GM23338 (cell line): Measurements from ENCODE around the gene LMBR1. TPM values are rescaled to one million over a fixed set of nuclear protein-coding genes. Genes with fewer than 3 reads are reported as not detected.
"Not testable (repeated sequence)": the region's sequence is repeated elsewhere in the genome, so short reads cannot be mapped to it uniquely, and the experiment has no call there.

Experiments
- ATAC-seq: fragments of 200-7000 bp; cut with Tn5 transposase; 3 replicates; pipeline ENCODE4 v1.9.1; 2020
- DNase-seq: peaks from one replicate; pipeline ENCODE4 v3.0.0-alpha.2; 2015; ENCODE audit warnings: low spot score
- H2AFZ ChIP-seq: fragments of 200-600 bp; sonication (generic); 2 replicates; pipeline ENCODE4 v1.8.0; 2016; ENCODE audit warnings: antibody characterized with exemption, mild to moderate bottlenecking, moderate library complexity
- H3F3A ChIP-seq: fragments of 200-600 bp; sonication (generic); replicated peaks from 2 replicates; pipeline ENCODE4 v1.8.0; 2017; ENCODE audit warnings: antibody characterized with exemption, mixed run types, low read depth
- H3K27ac ChIP-seq: fragments of 200-600 bp; sonication (generic); 2 replicates; pipeline ENCODE4 v1.6.1; 2016; ENCODE audit warnings: low read depth
- H3K27me3 ChIP-seq: fragments of 200-600 bp; sonication (generic); 2 replicates; pipeline ENCODE4 v1.8.0; 2016; ENCODE audit warnings: mild to moderate bottlenecking, mixed run types, moderate library complexity; ENCODE audit not compliant: insufficient read depth
- H3K36me3 ChIP-seq: fragments of 200-600 bp; sonication (generic); 2 replicates; pipeline ENCODE4 v1.8.0; 2016; ENCODE audit warnings: mild to moderate bottlenecking; ENCODE audit not compliant: insufficient read depth
- H3K4me1 ChIP-seq: fragments of 200-600 bp; sonication (generic); 2 replicates; pipeline ENCODE4 v1.8.0; 2016; ENCODE audit warnings: mild to moderate bottlenecking, moderate library complexity; ENCODE audit not compliant: insufficient read depth
- H3K4me2 ChIP-seq: fragments of 200-600 bp; sonication (generic); 2 replicates; pipeline ENCODE4 v1.7.1; 2017; ENCODE audit warnings: mixed run types
- H3K4me3 ChIP-seq: fragments of 200-600 bp; sonication (generic); 2 replicates; pipeline ENCODE4 v1.6.1; 2016; ENCODE audit warnings: mixed run types
- H3K79me2 ChIP-seq: fragments of 200-600 bp; sonication (generic); replicated peaks from 2 replicates; pipeline ENCODE4 v1.8.0; 2017; ENCODE audit warnings: mild to moderate bottlenecking; ENCODE audit not compliant: insufficient read depth
- H3K9me2 ChIP-seq: fragments of 200-600 bp; sonication (generic); 2 replicates; pipeline ENCODE4 v1.8.0; 2017; ENCODE audit not compliant: insufficient read depth
- H4K20me1 ChIP-seq: fragments of 200-600 bp; sonication (generic); replicated peaks from 2 replicates; pipeline ENCODE4 v1.8.0; 2017; ENCODE audit warnings: mild to moderate bottlenecking; ENCODE audit not compliant: insufficient read depth
- H3K27ac Mint-ChIP-seq: 2 replicates; pipeline ENCODE4 v1.8.0; 2020; ENCODE audit warnings: inconsistent platforms, mild to moderate bottlenecking, moderate library complexity, mixed read lengths
- H3K27me3 Mint-ChIP-seq: 3 replicates; pipeline ENCODE4 v1.8.0; 2022; ENCODE audit warnings: low read depth, mild to moderate bottlenecking, moderate library complexity, mixed read lengths, inconsistent platforms; ENCODE audit not compliant: insufficient read depth, poor library complexity
- H3K36me3 Mint-ChIP-seq: 3 replicates; pipeline ENCODE4 v1.8.0; 2021; ENCODE audit warnings: low read depth, mild to moderate bottlenecking, inconsistent platforms, moderate library complexity, mixed read lengths
- H3K4me1 Mint-ChIP-seq: 3 replicates; pipeline ENCODE4 v1.8.0; 2020; ENCODE audit warnings: mild to moderate bottlenecking, inconsistent platforms, mixed read lengths
- H3K4me3 Mint-ChIP-seq: 3 replicates; pipeline ENCODE4 v1.8.0; 2021; ENCODE audit warnings: moderate library complexity, mild to moderate bottlenecking, inconsistent platforms, mixed read lengths
- H3K9me3 Mint-ChIP-seq: 3 replicates; pipeline ENCODE4 v1.8.0; 2020; ENCODE audit warnings: moderate library complexity, mild to moderate bottlenecking, inconsistent platforms, mixed read lengths
- CTCF ChIP-seq, 2 experiments: fragments of 200-600 bp in 1 of 2; sonication (generic) in 1 of 2; conservative IDR thresholded peaks; 2 replicates each; pipeline versions ENCODE4 v1.5.1 to v1.6.1; 2016 to 2017; ENCODE audit warnings: antibody characterized with exemption in 2 of 2, low read depth in 2 of 2, mild to moderate bottlenecking in 2 of 2, moderate library complexity in 1 of 2
- ETS1 ChIP-seq: IDR thresholded peaks from 2 replicates; pipeline ENCODE4 v1.6.1; 2016; ENCODE audit warnings: antibody characterized with exemption
- EZH2phosphoT487 ChIP-seq: fragments of 200-600 bp; sonication (generic); IDR thresholded peaks from one replicate; pipeline ENCODE4 v1.8.1; 2018; ENCODE audit warnings: antibody characterized with exemption; ENCODE audit not compliant: unreplicated experiment
- JUNB ChIP-seq: IDR thresholded peaks from one replicate; pipeline ENCODE4 v1.6.1; 2016; ENCODE audit warnings: antibody characterized with exemption; ENCODE audit not compliant: unreplicated experiment
- NANOG ChIP-seq: IDR thresholded peaks from 2 replicates; pipeline ENCODE4 v1.6.1; 2016; ENCODE audit warnings: antibody characterized with exemption, borderline replicate concordance
- POLR2AphosphoS5 ChIP-seq: IDR thresholded peaks from 2 replicates; pipeline ENCODE4 v1.6.1; 2016; ENCODE audit warnings: antibody characterized with exemption, low read depth
- REST ChIP-seq: IDR thresholded peaks from one replicate; pipeline ENCODE4 v1.6.1; 2018; ENCODE audit warnings: antibody characterized with exemption; ENCODE audit not compliant: unreplicated experiment
- STAT1 ChIP-seq: IDR thresholded peaks from one replicate; pipeline ENCODE4 v1.6.1; 2016; ENCODE audit warnings: antibody characterized with exemption; ENCODE audit not compliant: unreplicated experiment
- ZNF331 ChIP-seq: fragments of 250-450 bp; sonication (Bioruptor Pico); IDR thresholded peaks from 2 replicates; pipeline ENCODE4 v1.5.0; 2020; ENCODE audit warnings: low read depth, mild to moderate bottlenecking, moderate library complexity
- ZNF462 ChIP-seq: fragments of 250-450 bp; sonication (Bioruptor Pico); IDR thresholded peaks from 2 replicates; pipeline ENCODE4 v1.5.0; 2020; ENCODE audit warnings: mild to moderate bottlenecking, moderate library complexity
- polyA plus RNA-seq: library from polyadenylated mRNA; unstranded; fragments of >200 nt; fragmentation: Nextera tagmentation; extraction: Ambion mirVana; gene quantifications from 2 replicates; pipeline ENCODE4 v1.2.1, GENCODE V29; 2016
- total RNA-seq: library from RNA; depleted of rRNA; stranded (reverse); fragments of >200 nt; shearing (Covaris generic); gene quantifications from 2 replicates; pipeline ENCODE4 v1.2.3, GENCODE V29; 2014

The LMBR1 gene
- total and polyA plus RNA-seq, 2 experiments from 2014 or later = 21.8 to 90.1 TPM

- not testable (repeated sequence) for H3K27me3 Mint-ChIP-seq, H3K4me3 Mint-ChIP-seq, H3K9me2 ChIP-seq, H3K27ac Mint-ChIP-seq, ATAC-seq, H3K4me2 ChIP-seq, H3K27me3 ChIP-seq, H3F3A ChIP-seq, H3K4me3 ChIP-seq, H2AFZ ChIP-seq, H3K4me1 ChIP-seq, H3K36me3 ChIP-seq, DNase-seq, H3K27ac ChIP-seq
- H3K4me1 Mint-ChIP-seq = peaks cover 26% of the 10 kb centered on the region
- H4K20me1 ChIP-seq = peaks cover 13% of the 10 kb centered on the region; the same call in 1 of the 2 replicates
- H3K79me2 ChIP-seq = peaks cover 95% of the 10 kb centered on the region
- peaks cover 29% of the 10 kb centered on the region for H3K36me3 Mint-ChIP-seq
- peaks cover 16% of the 10 kb centered on the region for H3K9me3 Mint-ChIP-seq
Measured at GRCh38 chr7:156868363-156868762, 24.6 kb downstream of the LMBR1 start.

GRCh38 chr7:156865493-156865892 is 27.5 kb downstream of the LMBR1 start:
- ATAC-seq (no peak), DNase-seq (no peak)
- Histone ChIP-seq H3K4me3 (no peak overlapping the region), H3K36me3 (peaks cover 14% of the 10 kb centered on the region; the same call in 1 of the 2 replicates), H3K27me3 (no peaks in the 10 kb centered on the region), H3K27ac (no peak overlapping the region), H3K4me1 (peaks cover 7% of the 10 kb centered on the region), H3K4me2 (no peak overlapping the region), H3F3A (no peaks in the 10 kb centered on the region), H3K9me2 (no peaks in the 10 kb centered on the region), H2AFZ (no peak overlapping the region), H3K79me2 (peaks cover 99% of the 10 kb centered on the region), H4K20me1 (peaks cover 13% of the 10 kb centered on the region; the same call in 1 of the 2 replicates)
- H3K9me3 Mint-ChIP-seq = peaks cover 34% of the 10 kb centered on the region
- H3K27ac Mint-ChIP-seq = no peak overlapping the region
- no peaks in the 10 kb centered on the region for H3K27me3 Mint-ChIP-seq
- H3K4me1 Mint-ChIP-seq = peaks cover 22% of the 10 kb centered on the region
- no peak overlapping the region for H3K4me3 Mint-ChIP-seq
- H3K36me3 Mint-ChIP-seq = peaks cover 34% of the 10 kb centered on the region
- TF ChIP-seq REST (no peak), STAT1 (no peak), NANOG (no peak), ETS1 (no peak), ZNF462 (no peak), POLR2AphosphoS5 (no peak), EZH2phosphoT487 (no peak), ZNF331 (CRISPR knock-in tag) (no peak), CTCF (conservative IDR thresholded peaks at IDR 0.05; ENCODE audit: low read depth in 2 of 2) (no peak), JUNB (no peak)
